Stimulated activated CD8-positive, alpha-beta memory T cell treated with anti-CD3 and anti-CD28 coated beads, Interleukin-12 subunit alpha, Interleukin-12 subunit beta, amount 100 ng/mL, for 4 hours (primary cell): Measurements from ENCODE around the gene HRH2.
"Not testable (repeated sequence)": the region's sequence is repeated elsewhere in the genome, so short reads cannot be mapped to it uniquely, and the experiment has no call there.

Source experiments
- DNase-seq: peaks from one replicate; pipeline ENCODE4 v3.0.0-alpha.2; 2020; ENCODE audit warnings: low read depth

Gene HRH2

DNA sequence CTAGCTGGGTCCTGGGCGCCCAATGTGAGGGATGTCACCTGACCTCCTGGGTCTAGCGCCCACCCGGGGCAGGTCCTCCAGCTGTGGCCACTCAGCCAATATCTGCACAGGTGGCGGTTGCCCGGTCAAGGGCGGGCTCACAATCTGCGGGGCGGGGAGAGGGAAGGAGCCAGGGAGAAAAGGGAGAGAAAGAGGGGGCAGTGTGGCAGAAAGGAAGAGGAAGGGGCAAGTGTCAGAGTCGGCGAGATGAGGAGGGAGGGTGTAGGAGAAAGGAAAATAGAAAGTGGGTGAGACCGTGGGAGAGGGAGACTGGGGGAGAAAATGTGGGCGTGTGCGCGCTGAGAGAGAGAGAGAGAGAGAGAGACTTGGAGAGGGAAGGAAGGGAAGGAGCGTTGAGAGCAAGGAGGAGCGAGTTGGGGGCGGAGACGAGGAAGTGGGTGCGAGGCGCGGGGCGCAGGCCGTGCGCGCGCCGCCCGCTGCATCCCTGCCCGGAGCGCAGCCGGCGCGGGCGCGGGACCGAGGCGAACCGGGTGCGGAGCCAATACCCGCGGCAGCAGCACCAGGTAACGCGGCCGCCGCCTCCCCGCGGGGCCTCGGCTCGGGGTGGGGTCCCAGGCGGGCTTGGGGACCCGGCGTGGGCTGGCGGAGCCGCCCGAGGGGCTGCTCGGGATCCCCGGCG lies at the start of gene HRH2:
HRH2 (plus strand) TSS at position 479 of the 679 bp plus-strand sequence. CDS start 25,163 bp downstream, outside the sequence.
- DNase-seq, result no peak

- no peak for DNase-seq
These were observed 48.3 kb upstream of the HRH2 start for GRCh38 chr5:175609526-175609925.

DNA sequence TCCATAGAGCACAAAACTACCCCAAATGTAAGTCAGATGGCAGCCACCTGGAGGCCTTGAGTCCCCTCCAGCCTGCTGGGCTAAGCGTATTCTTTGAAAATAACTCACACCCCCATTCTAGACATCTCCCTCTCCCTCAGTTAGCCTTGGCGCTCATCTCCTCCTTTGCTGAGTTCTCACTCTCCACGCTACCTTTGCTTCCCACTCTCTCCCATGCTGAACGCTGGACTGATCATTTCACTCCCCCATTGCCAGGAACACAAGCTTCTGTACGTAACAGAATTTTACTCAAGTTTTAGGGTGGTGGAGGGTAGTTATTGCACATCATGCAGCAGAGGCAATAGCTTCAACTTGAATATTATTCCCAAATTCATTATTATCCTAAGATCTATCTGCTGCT lies 47.5 kb upstream of the HRH2 start:
- no peak for DNase-seq

GRCh38 chr5:175610898-175611297 lies 47.0 kb upstream of the HRH2 start:
- no peak for DNase-seq

GRCh38 chr5:175614223-175614815 lies 43.6 kb upstream of the HRH2 start:
- no peak for DNase-seq

DNA sequence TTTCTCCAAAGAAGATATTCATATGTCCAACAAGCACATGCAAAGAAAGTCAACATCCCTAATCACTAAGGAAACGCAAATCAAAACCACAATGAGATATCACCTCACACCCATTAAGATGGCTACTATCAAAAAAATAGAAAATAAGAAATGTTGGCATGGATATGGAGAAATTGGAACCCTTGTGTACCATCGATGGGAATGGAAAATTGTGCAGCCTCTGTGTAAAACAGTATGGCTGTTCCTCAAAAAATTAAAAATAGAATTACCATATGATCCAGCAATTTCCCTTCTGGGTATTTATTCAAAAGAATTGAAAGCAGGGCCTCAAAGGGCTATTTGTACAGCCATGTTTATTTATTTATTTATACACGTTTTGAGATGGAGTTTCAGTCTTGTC lies 43.0 kb upstream of the HRH2 start:
- no peak for DNase-seq

GRCh38 chr5:175616083-175616482 lies 41.8 kb upstream of the HRH2 start:
- no peak for DNase-seq

DNA sequence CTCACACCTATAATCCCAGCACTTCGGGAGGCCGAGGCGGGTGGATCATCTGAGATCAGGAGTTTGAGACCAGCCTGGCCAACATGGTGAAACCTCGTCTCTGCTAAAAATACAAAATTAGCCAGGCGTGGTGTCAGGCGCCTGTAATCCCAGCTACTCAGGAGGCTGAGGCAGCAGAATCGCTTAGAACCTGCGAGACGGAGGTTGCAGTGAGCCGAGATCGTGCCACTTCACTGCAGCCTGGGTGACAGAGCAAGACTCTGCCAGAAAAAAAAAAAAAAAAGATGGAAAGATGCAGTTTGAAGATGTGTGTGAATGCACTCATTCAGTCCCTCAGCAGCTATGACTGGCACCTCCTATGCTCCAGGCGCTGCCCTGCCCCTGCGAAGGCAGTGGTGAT lies 41.3 kb upstream of the HRH2 start:
- not testable (repeated sequence) for DNase-seq

DNA sequence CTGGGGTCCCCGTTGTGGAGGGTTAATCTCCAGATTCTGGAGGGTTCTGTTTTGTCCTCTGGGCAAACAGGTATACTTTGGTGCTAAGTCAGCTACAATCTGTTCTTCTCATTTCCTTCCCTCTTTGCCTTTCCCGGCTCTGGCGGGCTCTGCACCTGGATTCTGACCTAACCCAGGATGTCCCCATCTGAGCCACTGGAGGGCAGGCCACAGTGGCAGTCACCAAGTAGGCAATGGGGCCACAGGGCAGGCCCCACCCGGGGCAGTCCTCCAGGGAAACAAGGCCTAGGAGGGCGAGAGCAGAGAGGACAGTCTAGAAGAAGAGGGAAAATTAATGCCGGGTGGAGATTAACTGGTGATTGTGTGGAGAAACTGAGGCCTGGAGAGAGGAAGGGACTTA lies 40.4 kb upstream of the HRH2 start:
- DNase-seq, result no peak

GRCh38 chr5:175620527-175620926 lies 37.3 kb upstream of the HRH2 start:
- no peak for DNase-seq

DNA sequence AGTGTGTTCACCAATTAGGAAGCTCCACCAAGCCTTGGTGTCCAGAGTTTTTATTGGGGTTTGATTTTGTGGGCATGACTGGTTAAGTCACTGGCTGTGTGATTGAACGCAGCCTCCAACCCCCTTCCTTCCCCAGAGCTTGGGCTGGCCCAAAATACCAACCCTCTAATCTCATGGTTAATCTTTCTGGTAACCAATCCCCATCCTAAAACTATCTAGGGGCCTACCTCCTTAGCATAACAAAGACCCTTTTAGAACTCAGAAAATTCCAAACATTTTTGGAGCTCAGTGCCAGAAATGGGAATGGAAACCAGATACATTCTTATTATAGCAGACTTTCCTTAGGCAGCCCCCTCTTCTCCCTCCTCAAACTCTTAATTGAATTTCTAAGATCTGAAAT lies 35.9 kb upstream of the HRH2 start:
- DNase-seq, result no peak

DNA sequence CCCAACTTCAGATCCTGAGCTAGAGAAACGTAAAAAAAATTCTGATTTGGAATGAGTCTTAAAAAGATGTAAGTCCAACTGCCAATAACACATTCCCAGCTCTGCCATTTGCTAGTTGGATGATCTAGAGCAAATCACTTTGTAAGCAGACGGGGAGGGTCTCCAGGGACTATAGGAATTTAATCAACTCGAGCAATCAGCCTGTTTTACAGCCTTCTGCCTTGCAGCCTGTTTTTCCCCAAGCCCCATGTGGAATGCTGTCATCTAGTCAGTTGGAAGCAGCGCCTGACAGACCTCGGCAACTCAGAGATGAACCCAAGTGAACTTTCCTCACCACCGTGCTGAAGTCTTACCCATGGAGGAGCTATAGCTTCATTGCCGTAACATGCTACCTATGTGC lies 34.8 kb upstream of the HRH2 start:
- no peak for DNase-seq

GRCh38 chr5:175624316-175624715 lies 33.6 kb upstream of the HRH2 start:
- DNase-seq, result no peak

DNA sequence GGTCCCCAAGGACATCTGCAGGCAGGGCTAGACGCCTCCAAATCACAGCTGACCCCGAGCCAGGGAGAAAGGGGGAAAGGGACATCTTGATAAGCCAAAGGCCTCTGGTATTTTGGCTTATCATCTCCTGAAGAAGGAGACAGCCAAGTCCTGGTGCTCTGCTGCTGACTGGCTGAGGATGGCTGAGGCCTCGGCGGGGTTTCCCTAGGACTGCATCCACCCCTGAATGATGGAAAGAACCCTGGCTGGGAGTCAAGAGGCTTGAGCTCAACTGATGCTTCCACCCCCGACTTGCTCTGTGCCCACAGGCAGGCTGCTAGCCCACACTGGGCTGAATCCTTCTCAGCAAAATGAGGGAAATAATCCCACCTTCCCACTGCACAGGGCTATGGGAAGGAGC lies 30.9 kb upstream of the HRH2 start:
- DNase-seq, result no peak

- DNase-seq, result no peak
These were observed 30.1 kb upstream of the HRH2 start for GRCh38 chr5:175627739-175628138.

DNA sequence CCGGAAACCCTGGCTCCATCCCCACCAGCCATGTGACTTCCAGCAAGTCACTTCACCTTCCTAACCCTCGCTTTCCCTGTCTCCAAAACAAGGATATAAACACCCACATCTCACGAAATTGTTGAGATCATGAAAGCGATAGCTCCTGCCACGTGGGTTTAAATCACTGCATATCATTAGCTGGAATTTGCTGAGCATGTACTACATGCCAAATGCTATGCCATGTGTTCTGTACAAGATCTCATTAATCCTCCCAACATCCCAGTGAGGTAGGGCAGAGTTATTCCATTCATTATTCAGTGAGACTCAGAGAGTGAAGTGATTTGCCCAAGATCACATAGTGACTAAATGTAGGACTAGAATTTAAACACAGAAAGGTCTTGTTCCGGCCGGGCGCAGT lies 29.2 kb upstream of the HRH2 start:
- no peak for DNase-seq

DNA sequence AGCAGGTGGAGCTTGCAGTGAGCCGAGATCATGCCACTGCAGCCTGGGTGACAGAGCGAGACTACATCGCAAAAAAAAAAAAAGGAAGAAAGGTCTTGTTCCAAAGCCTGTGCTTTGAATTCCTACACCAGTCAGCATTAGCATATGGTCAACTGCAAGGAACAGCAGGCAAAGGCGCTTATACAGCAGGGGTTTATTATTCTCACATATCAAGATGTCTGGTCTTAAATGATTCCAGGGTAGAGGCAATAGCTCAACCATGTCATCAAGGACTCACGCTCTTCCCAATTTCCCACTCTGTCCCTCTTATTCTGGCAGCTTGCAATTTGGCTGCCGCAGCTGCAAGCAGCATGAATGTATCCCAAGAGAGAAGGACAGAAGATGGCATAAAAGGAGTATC lies 28.6 kb upstream of the HRH2 start:
- DNase-seq, result no peak

- DNase-seq, result no peak
These were observed 28.1 kb upstream of the HRH2 start for GRCh38 chr5:175629793-175630192.

DNA sequence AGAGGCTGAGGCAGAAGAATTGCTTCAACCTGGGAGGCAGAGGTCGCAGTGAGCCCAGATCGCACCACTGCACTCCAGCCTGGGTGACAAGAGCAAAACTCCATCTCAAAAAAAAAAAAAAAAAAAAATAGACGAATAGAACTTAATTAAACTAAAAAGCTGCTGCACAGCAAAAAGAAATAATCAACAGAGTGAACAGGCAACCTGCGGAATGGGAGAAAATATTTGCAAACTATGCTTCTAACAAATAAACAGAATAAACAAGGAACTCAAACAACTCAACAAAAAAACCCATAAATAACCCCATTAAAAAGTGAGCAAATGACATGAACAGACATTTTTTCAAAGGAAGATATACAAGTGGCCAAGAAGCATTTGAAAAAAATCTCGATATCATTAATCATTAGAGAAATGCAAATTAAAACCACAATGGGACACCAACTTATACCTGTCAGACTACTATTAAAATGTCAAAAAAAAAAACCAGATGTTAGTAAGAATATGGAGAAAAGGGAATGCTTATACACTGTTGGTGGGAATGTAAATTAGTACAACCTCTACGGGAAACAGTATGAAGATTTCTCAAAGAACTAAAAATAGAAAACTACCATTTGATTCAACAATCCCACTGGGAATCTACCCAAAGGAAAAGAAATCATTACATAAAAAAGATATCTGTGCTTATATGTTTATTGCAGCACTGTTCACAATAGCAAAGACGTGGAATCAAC lies 21.9 kb upstream of the HRH2 start:
- DNase-seq, result no peak

DNA sequence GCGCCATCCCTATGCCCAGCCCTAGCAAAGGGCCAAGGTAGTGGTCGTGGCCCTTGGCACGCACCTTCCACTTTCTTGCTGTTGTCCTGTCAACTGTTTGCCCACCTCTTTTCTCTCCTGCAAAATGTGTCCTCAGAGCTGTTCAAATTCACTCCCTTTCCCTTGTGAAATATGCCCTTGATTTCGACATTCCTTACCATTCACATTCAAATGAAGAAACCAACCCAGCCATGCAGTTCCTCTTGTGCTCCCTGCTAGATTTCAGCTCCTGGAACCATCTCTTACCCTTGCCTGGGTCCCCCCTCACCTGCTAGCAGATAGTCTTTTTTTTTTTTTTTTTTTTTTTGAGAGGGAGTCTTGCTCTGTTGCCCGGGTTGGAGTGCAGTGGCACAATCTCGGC lies 19.6 kb upstream of the HRH2 start:
- DNase-seq, result no peak

GRCh38 chr5:175640106-175640775 lies 17.6 kb upstream of the HRH2 start:
- no peak for DNase-seq

DNA sequence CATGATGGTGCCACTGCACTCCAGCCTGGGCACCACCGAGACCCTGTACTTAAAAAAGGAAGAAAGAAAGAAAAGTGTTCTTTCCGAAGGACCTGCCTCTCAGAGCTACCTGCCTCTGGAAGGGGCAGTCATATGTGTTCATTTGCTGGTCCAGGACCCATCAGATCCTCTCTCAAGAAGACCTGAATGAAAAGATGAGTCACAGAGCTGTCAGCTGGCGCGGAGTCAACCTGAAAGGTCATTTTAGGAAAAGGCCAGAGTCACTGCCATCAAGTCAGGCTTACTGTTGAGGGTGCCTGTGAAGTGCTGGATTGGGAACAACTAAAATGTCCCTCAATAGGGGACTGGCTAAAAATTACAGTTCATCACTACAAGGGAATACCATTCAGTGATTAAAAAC lies 14.9 kb upstream of the HRH2 start:
- DNase-seq, result no peak

DNA sequence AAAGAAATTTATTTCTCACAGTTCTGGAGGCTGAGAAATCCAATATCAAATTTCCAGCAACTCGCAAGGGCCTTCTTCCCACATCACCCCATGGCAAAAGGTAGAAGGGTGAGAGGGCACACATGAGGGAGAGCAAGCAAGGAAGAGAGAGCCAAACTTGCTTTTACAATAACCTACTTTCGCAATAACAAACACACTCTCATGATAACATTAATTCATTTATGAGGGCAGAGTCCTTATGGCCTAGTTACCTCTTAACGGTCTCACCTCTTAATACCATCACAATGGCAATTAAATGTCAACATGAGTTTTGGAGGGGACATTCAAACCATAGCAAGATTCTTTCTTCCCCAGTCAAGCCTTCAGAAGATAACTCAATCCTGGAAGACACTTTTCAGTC lies 11.6 kb upstream of the HRH2 start:
- no peak for DNase-seq
